Stimulated activated CD4-positive, alpha-beta T cell treated with anti-CD3 and anti-CD28 coated beads, Interleukin-12 subunit alpha, Interleukin-12 subunit beta, amount 100 ng/mL, for 24 hours (primary cell): ENCODE data around the gene NEMP1.

Experiments used
- DNase-seq, 2 experiments: peaks; one replicate each; pipeline ENCODE4 v3.0.0-alpha.2; 2020; ENCODE audit warnings: low read depth in 2 of 2

The NEMP1 gene

GRCh38 chr12:57107456-57108155 lies 29.0 kb upstream of the NEMP1 start:
- no peak for DNase-seq

- no peak for DNase-seq
Measured at GRCh38 chr12:57106021-57106708, 27.6 kb upstream of the NEMP1 start.

GRCh38 chr12:57105011-57105753 lies 26.6 kb upstream of the NEMP1 start:
- DNase-seq = no peak

- DNase-seq = no peak
Measured at GRCh38 chr12:57104292-57104910, 25.8 kb upstream of the NEMP1 start.

GRCh38 chr12:57103856-57104255 lies 25.3 kb upstream of the NEMP1 start:
- DNase-seq = no peak

GRCh38 chr12:57101892-57102695 lies 23.5 kb upstream of the NEMP1 start:
- no peak for DNase-seq

- DNase-seq = no peak
Measured at GRCh38 chr12:57099766-57100165, 21.2 kb upstream of the NEMP1 start.

GRCh38 chr12:57099047-57099714 lies 20.6 kb upstream of the NEMP1 start:
- no peak for DNase-seq

- DNase-seq = no peak
Measured at GRCh38 chr12:57098546-57098945, 20.0 kb upstream of the NEMP1 start.

- DNase-seq = no peak
Measured at GRCh38 chr12:57097554-57097835, 18.9 kb upstream of the NEMP1 start.

- no peak for DNase-seq
Measured at GRCh38 chr12:57096748-57097553, 18.4 kb upstream of the NEMP1 start.

- DNase-seq = no peak
Measured at GRCh38 chr12:57096099-57096572, 17.5 kb upstream of the NEMP1 start.

- no peak for DNase-seq
Measured at GRCh38 chr12:57095440-57095839, 16.8 kb upstream of the NEMP1 start.

- no peak for DNase-seq
Measured at GRCh38 chr12:57094208-57095160, 15.9 kb upstream of the NEMP1 start.

GRCh38 chr12:57093415-57094207 lies 15.0 kb upstream of the NEMP1 start:
- peak in 1 of 2 experiments; percentile 77 for DNase-seq

GRCh38 chr12:57092876-57093414 lies 14.4 kb upstream of the NEMP1 start:
- DNase-seq = no peak

GRCh38 chr12:57092529-57092862 lies 13.9 kb upstream of the NEMP1 start:
- DNase-seq = no peak
